H1 (cell line): ENCODE results near the gene CCNC. TPM values are rescaled to one million over a fixed set of nuclear protein-coding genes. Genes with fewer than 3 reads are reported as not detected.
A peak's percentile ranks its signal among the peaks of the same experiment; 100 is the strongest.

ENCODE experiments used
- CHD7 ChIP-seq: fragments of 300-600 bp; sonication (generic); IDR thresholded peaks from 2 replicates; pipeline ENCODE4 v1.7.1; 2012; ENCODE audit warnings: low read length, moderate library complexity, mild to moderate bottlenecking, inconsistent platforms; ENCODE audit not compliant: insufficient replicate concordance
- KDM4A ChIP-seq: IDR thresholded peaks from one replicate; pipeline ENCODE4 v1.7.1; 2012; ENCODE audit warnings: low read depth, mild to moderate bottlenecking, moderate library complexity, low read length, inconsistent platforms; ENCODE audit not compliant: severe bottlenecking
- MAFK ChIP-seq: IDR thresholded peaks from 2 replicates; pipeline ENCODE4 v1.6.1; 2012; ENCODE audit warnings: low read depth, mild to moderate bottlenecking, improper control_type of control experiment, low read length
- NANOG ChIP-seq: IDR thresholded peaks from 2 replicates; pipeline ENCODE4 v1.6.1; 2011; ENCODE audit warnings: low read length, low read depth, mild to moderate bottlenecking, inconsistent platforms; ENCODE audit not compliant: insufficient read depth, poor library complexity, severe bottlenecking
- RBBP5 ChIP-seq: IDR thresholded peaks from 2 replicates; pipeline ENCODE4 v1.7.1; 2012; ENCODE audit warnings: low read depth, mild to moderate bottlenecking, inconsistent platforms, low read length, moderate library complexity, borderline replicate concordance
- SRF ChIP-seq: IDR thresholded peaks from 2 replicates; pipeline ENCODE4 v1.6.1; 2011; ENCODE audit warnings: mild to moderate bottlenecking, low read depth, low read length, moderate library complexity
- USF2 ChIP-seq: IDR thresholded peaks from 2 replicates; pipeline ENCODE4 v1.6.1; 2011; ENCODE audit warnings: low read length, improper control_type of control experiment
- polyA plus RNA-seq, 7 experiments: library from polyadenylated mRNA; depleted of rRNA in 3 of 7; stranded (reverse) in 5 of 7; unstranded in 2 of 7; fragments of >200 nt in 5 of 7; fragments of 200-250 nt in 2 of 7; gene quantifications; 1 replicate in 5 of 7; 2 replicates in 1 of 7; 4 replicates in 1 of 7; pipeline versions ENCODE4 v1.2.1 to v1.2.3, GENCODE V29; 2011 to 2013; ENCODE audit warnings: missing spikeins in 2 of 7, mixed read lengths in 2 of 7
- total RNA-seq: library from RNA; stranded (reverse); fragmentation: NEBNext Ultra II Directional; extraction: Animal tissue kit (Norgen Biotek cat#: 25700); gene quantifications from 2 replicates; pipeline ENCODE4 v1.2.1, GENCODE V29; 2021

CCNC gene
- total and polyA plus RNA-seq, 2 of the 8 experiments (the other 6 are each of a cell fraction or from before 2014, with no cell fraction given): 45.4 to 107 TPM

GRCh38 chr6:99588618-99589289 lies 20.3 kb upstream of the CCNC start (continued):
- no peak for TF ChIP-seq CHD7
- TF ChIP-seq NANOG: peak; percentile 17
- TF ChIP-seq KDM4A: peak; percentile 68
- TF ChIP-seq SRF: no peak
- no peak for TF ChIP-seq USF2
- TF ChIP-seq MAFK: no peak
- TF ChIP-seq RBBP5: peak; percentile 40; the same call in 1 of the 2 replicates
